Ascending aorta (tissue), 2 donors: ENCODE data around the gene FGGY. TPM values are rescaled to one million over a fixed set of nuclear protein-coding genes. Genes with fewer than 3 reads are reported as not detected.

ENCODE experiments used
- DNase-seq, 2 donors: peaks; one replicate each; pipeline ENCODE4 v3.0.0-alpha.2; 2019; ENCODE audit warnings: low spot score in 2 of 2
- H3K27ac ChIP-seq, 2 donors: fragments of 200-600 bp; sonication (generic); one replicate each; pipeline ENCODE4 v1.5.1; 2016 to 2017; ENCODE audit warnings: mild to moderate bottlenecking in 1 of 2
- H3K27me3 ChIP-seq: fragments of 200-600 bp; sonication (generic); one replicate; pipeline ENCODE4 v1.5.1; 2017
- H3K36me3 ChIP-seq, 2 donors: fragments of 200-600 bp; sonication (generic); one replicate each; pipeline ENCODE4 v1.5.1; 2016
- H3K4me1 ChIP-seq, 2 donors: fragments of 200-600 bp; sonication (generic); one replicate each; pipeline ENCODE4 v1.5.1; 2016 to 2017; ENCODE audit warnings: mild to moderate bottlenecking in 1 of 2
- H3K4me3 ChIP-seq, 2 donors: fragments of 200-600 bp; sonication (generic); one replicate each; pipeline ENCODE4 v1.5.1; 2016 to 2017; ENCODE audit warnings: mild to moderate bottlenecking in 1 of 2
- H3K9me3 ChIP-seq, 2 donors: fragments of 200-600 bp; sonication (generic); one replicate each; pipeline ENCODE4 v1.5.1; 2016
- intact Hi-C: fragments of 100-400 bp; cut with DNase I; formaldehyde crosslinking; loops from one replicate; pipeline ENCODE4 v1.15.1; 2023
- total RNA-seq: library from RNA; depleted of rRNA; stranded (reverse); fragments of >200 nt; gene quantifications from one replicate; pipeline ENCODE4 v1.1.0, GENCODE V29; 2016
- TF ChIP-seq, protein P1 (sequence below), 3 experiments: fragments of 200-600 bp in 2 of 3; fragments of 450-650 bp in 1 of 3; sonication (generic) in 2 of 3; IDR thresholded peaks; one replicate each; pipeline ENCODE4 v1.5.1; 2016 to 2019; ENCODE audit warnings: antibody characterized with exemption in 3 of 3, mild to moderate bottlenecking in 1 of 3, moderate library complexity in 1 of 3

The FGGY gene
- total RNA-seq, 1 donor from 2014 or later, result 7.0 TPM

DNA sequence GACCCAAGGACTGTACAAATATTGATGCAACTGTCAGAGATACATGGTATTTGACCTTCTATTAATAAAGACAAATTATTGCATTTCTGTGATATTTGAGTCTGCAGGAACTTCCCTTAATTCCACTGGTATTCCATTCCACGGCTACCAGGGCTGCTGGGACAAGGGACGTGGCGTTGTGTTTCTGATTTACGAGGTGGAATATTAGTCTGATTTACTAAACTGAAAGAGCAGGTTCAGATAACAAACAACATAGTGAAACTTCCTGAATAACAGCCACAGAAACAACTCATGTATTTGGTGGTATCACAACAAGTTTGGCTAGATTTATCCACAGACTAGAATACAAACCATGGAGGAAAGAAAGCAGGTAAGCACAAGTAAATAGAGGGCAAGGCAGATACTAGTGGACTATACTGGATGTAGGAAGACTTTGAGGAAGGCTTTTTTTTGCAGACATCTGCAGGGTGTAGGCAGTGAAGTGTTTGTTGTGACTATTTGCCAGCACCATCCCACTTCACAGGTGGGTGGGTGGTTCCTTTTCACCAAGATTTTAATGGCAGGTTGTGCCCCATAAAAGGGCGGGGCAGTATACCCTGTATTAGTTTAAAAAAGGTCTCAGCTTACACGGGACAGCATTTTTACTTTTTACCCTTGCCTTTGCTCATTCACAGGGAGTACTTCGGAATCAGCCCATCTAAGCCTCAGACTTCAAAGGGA is 100.4 kb downstream of the FGGY start:
- H3K9me3 ChIP-seq, result no peaks in the 10 kb centered on the region
- H3K36me3 ChIP-seq, result no peaks in the 10 kb centered on the region
- peak overlapping the region; percentile 34 to 42 for H3K27ac ChIP-seq
- peaks cover 7 to 25% of the 10 kb centered on the region in 2 donors for H3K4me1 ChIP-seq
- H3K4me3 ChIP-seq, result no peak overlapping the region
- intact Hi-C loops, result loop anchor here (10.0 kb wide), 1 partner anchor 492 kb away; no protein-coding TSS in a partner anchor
- DNase-seq, result no peak
- TF ChIP-seq, protein P1, sequence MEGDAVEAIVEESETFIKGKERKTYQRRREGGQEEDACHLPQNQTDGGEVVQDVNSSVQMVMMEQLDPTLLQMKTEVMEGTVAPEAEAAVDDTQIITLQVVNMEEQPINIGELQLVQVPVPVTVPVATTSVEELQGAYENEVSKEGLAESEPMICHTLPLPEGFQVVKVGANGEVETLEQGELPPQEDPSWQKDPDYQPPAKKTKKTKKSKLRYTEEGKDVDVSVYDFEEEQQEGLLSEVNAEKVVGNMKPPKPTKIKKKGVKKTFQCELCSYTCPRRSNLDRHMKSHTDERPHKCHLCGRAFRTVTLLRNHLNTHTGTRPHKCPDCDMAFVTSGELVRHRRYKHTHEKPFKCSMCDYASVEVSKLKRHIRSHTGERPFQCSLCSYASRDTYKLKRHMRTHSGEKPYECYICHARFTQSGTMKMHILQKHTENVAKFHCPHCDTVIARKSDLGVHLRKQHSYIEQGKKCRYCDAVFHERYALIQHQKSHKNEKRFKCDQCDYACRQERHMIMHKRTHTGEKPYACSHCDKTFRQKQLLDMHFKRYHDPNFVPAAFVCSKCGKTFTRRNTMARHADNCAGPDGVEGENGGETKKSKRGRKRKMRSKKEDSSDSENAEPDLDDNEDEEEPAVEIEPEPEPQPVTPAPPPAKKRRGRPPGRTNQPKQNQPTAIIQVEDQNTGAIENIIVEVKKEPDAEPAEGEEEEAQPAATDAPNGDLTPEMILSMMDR (IDR thresholded peaks at IDR 0.05), result no peak
- no peaks in the 10 kb centered on the region for H3K27me3 ChIP-seq

DNA sequence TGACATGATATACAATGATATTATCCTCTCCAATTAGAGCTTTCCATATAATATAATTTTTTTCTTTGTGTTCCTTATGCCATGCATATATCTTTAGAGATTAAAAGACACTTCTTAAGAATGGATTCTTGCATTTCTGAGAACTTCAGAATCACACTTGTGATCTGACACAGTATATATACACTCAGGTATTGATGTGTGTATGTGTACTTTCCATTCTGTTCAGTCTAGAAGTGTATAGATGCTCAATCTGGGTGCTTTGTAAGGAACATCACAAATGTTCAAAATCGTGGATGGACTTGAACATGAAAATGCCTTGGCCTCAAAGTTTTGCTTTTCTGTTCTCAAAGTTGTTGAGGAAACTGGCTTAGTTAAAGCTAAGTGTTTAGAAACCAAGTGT is 102.7 kb downstream of the FGGY start:
- intact Hi-C loops, result loop anchor here (10.0 kb wide), 1 partner anchor 495 kb away; no protein-coding TSS in a partner anchor
- H3K4me3 ChIP-seq, result no peak overlapping the region
- H3K27ac ChIP-seq, result no peak overlapping the region
- H3K4me1 ChIP-seq, result peaks cover 3 to 8% of the 10 kb centered on the region in 2 donors
- no peak for DNase-seq
- H3K9me3 ChIP-seq, result no peaks in the 10 kb centered on the region
- no peaks in the 10 kb centered on the region for H3K27me3 ChIP-seq
- TF ChIP-seq, protein P1 (IDR thresholded peaks at IDR 0.05), result no peak
- H3K36me3 ChIP-seq, result no peaks in the 10 kb centered on the region

DNA sequence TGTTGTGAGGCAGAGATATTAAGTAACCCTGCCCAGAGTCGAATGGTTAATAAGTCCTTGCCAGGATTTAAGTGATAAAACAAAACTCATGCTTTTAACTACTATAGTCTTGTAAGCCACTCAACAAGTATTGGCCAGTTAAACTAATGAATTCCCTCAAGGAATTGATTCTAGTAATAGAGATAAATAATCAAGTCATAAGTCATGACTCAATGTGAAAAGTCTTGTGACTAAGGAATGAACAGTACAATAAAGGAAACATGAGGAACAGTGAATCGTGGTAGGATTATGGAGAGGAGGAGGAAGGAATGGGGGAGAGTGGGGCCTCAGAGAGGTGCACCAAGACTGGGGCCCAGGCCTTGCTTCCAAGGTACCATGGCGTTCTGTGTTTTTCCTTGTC is 104.7 kb downstream of the FGGY start:
- peaks cover 0 to 2% of the 10 kb centered on the region in 2 donors for H3K4me1 ChIP-seq
- intact Hi-C loops, result no loop called here
- H3K4me3 ChIP-seq, result no peak overlapping the region
- no peak overlapping the region for H3K27ac ChIP-seq
- H3K9me3 ChIP-seq, result no peaks in the 10 kb centered on the region
- H3K27me3 ChIP-seq, result no peaks in the 10 kb centered on the region
- TF ChIP-seq, protein P1 (IDR thresholded peaks at IDR 0.05), result no peak
- no peak for DNase-seq
- H3K36me3 ChIP-seq, result no peaks in the 10 kb centered on the region

DNA sequence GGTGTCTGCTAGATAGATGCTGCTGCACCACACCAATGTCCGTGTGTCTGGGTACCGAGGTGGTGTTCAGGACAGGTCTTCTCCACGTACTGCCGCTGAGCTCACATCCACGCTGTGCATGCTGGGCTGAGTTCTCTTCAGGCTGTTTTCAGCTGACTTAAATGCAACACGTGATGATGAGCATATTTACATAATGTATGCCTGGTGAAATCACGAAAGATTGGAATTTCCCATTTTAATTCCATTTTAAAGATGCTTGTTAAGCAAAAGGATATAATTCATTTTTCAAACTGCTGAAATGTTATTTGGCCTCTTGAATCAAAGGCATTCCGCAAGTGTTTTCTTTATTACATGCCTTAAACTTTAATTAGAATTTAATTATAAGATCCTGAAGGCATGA is 107.9 kb downstream of the FGGY start:
- Histone ChIP-seq H3K4me3 (no peak overlapping the region), H3K27me3 (no peaks in the 10 kb centered on the region), H3K36me3 (no peaks in the 10 kb centered on the region), H3K27ac (no peak overlapping the region), H3K9me3 (no peaks in the 10 kb centered on the region), H3K4me1 (peaks cover 6 to 22% of the 10 kb centered on the region in 2 donors)
- no peak for DNase-seq
- TF ChIP-seq, protein P1 (IDR thresholded peaks at IDR 0.05), result no peak
- intact Hi-C loops, result no loop called here

DNA sequence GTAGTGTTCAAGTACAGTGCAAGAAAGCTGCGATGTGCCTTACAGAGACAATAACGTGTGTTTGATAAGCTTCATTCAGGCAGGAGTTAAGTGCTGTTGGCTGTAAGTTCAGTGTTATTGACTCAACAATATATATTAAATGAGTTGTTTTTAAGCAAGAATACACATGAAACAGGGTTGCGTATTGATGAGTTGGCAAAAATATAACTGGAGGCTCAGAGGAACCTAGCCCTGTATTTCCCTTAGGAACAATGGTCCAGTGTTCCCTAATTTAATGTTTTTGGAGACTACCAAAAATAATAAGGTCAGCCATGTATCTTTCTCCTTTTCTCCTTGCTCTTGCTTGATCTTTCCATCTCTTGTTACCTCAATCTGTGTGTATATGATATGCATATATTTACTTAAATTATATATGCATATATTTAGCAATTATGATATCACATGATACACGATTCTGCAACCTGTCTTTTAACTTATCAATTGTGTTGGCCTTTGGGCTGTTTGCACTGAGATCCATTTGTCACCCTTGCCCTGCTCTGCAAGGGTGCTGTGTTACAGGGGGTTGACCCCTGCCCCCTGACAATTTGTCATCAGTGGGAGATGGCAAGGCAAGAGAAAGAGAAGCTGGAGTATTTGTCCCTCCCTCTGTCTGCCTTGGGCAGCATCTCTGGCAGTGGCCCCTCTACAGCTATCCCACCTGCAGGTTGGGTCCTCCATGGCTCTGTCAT is 109.7 kb downstream of the FGGY start:
- intact Hi-C loops, result no loop called here
- Histone ChIP-seq H3K4me3 (no peak overlapping the region), H3K27ac (peak overlapping the region in 1 of 2 donors; percentile 72), H3K9me3 (no peaks in the 10 kb centered on the region), H3K27me3 (no peaks in the 10 kb centered on the region), H3K4me1 (peaks cover 6 to 23% of the 10 kb centered on the region in 2 donors), H3K36me3 (no peaks in the 10 kb centered on the region)
- DNase-seq, result no peak
- TF ChIP-seq, protein P1 (IDR thresholded peaks at IDR 0.05), result no peak
